Chondrocyte (in vitro differentiated cells): ENCODE data around the gene NPNT. TPM values are rescaled to one million over a fixed set of nuclear protein-coding genes. Genes with fewer than 3 reads are reported as not detected.

Source experiments
- DNase-seq: peaks from one replicate; pipeline ENCODE4 v3.0.0; 2021; ENCODE audit warnings: mixed read lengths, low spot score
- H3K27ac Mint-ChIP-seq: one replicate; pipeline ENCODE4 v1.8.0; 2021; ENCODE audit warnings: mild to moderate bottlenecking, moderate library complexity, mixed read lengths; ENCODE audit not compliant: unreplicated experiment
- H3K27me3 Mint-ChIP-seq: 2 replicates; pipeline ENCODE4 v1.8.0; 2021; ENCODE audit warnings: low read depth, mixed read lengths
- H3K36me3 Mint-ChIP-seq: 2 replicates; pipeline ENCODE4 v1.8.0; 2021; ENCODE audit warnings: low read depth, mixed read lengths
- H3K4me1 Mint-ChIP-seq: 2 replicates; pipeline ENCODE4 v1.8.0; 2021; ENCODE audit warnings: low read depth, mild to moderate bottlenecking, mixed read lengths
- H3K4me3 Mint-ChIP-seq: one replicate; pipeline ENCODE4 v1.8.0; 2021; ENCODE audit warnings: mild to moderate bottlenecking, moderate library complexity, mixed read lengths; ENCODE audit not compliant: unreplicated experiment
- H3K9me3 Mint-ChIP-seq: 2 replicates; pipeline ENCODE4 v1.8.0; 2021; ENCODE audit warnings: low read depth, mixed read lengths
- total RNA-seq: library from RNA; stranded (reverse); gene quantifications from 3 replicates; pipeline ENCODE4 v1.2.1, GENCODE V29; 2021
- TF ChIP-seq, protein P1 (sequence below): fragments of 200-600 bp; sonication (generic); IDR thresholded peaks from 2 replicates; pipeline ENCODE4 v1.5.0; 2021; ENCODE audit warnings: antibody characterized with exemption, mild to moderate bottlenecking, moderate library complexity

Gene NPNT
- total RNA-seq, 1 donor from 2014 or later: 2.8 TPM

DNA sequence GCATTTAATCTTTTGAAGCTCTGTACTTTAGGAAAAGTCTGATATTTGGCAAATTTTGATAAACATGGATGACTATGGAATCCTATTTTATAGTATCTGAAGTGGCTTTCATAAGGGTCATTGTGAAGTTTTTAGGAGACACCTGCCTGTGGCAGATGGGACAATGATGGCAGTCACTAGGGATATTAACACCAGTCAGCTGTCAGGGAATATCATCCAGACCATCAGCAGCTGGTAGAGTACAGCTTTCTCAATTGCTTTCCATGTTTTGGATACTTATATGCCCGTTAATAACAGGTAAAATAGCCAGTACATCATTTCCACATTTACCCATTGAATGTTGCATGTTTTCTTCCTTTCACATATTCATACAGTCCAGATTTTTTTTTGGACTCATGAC lies 39.1 kb downstream of the NPNT start:
- TF ChIP-seq, protein P1, sequence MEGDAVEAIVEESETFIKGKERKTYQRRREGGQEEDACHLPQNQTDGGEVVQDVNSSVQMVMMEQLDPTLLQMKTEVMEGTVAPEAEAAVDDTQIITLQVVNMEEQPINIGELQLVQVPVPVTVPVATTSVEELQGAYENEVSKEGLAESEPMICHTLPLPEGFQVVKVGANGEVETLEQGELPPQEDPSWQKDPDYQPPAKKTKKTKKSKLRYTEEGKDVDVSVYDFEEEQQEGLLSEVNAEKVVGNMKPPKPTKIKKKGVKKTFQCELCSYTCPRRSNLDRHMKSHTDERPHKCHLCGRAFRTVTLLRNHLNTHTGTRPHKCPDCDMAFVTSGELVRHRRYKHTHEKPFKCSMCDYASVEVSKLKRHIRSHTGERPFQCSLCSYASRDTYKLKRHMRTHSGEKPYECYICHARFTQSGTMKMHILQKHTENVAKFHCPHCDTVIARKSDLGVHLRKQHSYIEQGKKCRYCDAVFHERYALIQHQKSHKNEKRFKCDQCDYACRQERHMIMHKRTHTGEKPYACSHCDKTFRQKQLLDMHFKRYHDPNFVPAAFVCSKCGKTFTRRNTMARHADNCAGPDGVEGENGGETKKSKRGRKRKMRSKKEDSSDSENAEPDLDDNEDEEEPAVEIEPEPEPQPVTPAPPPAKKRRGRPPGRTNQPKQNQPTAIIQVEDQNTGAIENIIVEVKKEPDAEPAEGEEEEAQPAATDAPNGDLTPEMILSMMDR: no peak

DNA sequence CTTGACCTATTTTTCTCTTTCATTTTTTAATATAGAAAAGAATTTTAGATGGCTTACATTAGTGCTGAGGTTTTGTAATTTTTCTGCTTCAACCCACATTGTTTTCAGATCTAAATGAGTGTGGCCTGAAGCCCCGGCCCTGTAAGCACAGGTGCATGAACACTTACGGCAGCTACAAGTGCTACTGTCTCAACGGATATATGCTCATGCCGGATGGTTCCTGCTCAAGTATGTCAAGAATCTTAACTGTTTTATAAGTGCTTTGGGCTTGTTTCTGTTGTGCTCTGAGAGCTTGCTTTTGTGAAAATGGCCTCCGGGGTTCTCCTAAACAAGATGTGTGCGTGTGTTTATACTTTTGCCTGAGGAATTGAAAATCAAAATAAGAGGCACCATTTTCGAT lies 41.6 kb downstream of the NPNT start:
- no peaks in the 10 kb centered on the region for H3K9me3 Mint-ChIP-seq
- H3K27ac Mint-ChIP-seq: no peak overlapping the region
- H3K4me3 Mint-ChIP-seq: no peak overlapping the region
- no peaks in the 10 kb centered on the region for H3K36me3 Mint-ChIP-seq
- H3K27me3 Mint-ChIP-seq: peaks cover 15% of the 10 kb centered on the region
- no peak for DNase-seq
- no peaks in the 10 kb centered on the region for H3K4me1 Mint-ChIP-seq
- TF ChIP-seq, protein P1: no peak

More for the DNA sequence above, 39.1 kb downstream of the NPNT start:
- Mint-ChIP-seq H3K4me3 (no peak overlapping the region), H3K27me3 (peaks cover 22% of the 10 kb centered on the region), H3K36me3 (no peaks in the 10 kb centered on the region), H3K4me1 (peaks cover 4% of the 10 kb centered on the region), H3K9me3 (no peaks in the 10 kb centered on the region), H3K27ac (no peak overlapping the region)
- no peak for DNase-seq

DNA sequence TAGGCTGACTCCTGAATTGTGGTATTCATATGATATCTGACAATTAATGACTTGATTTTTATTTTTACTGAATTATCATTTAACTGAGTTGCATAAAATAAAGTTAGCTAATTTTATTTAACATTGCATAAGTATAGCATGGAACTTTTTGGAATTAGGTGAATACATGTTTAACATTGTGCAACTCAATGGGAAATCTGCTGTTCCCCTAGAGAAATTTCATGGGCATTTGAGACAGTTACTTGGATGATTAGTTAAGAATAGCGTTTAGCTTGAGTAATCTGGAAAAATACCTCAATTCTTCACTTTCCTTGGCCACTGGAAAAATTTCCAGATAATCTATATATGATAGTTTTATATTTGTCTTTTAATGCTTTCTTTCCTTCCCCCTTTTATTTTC lies 42.5 kb downstream of the NPNT start:
- H3K9me3 Mint-ChIP-seq: no peaks in the 10 kb centered on the region
- DNase-seq: no peak
- TF ChIP-seq, protein P1: no peak
- no peaks in the 10 kb centered on the region for H3K4me1 Mint-ChIP-seq
- H3K36me3 Mint-ChIP-seq: no peaks in the 10 kb centered on the region
- H3K27me3 Mint-ChIP-seq: peaks cover 12% of the 10 kb centered on the region
- no peak overlapping the region for H3K27ac Mint-ChIP-seq
- H3K4me3 Mint-ChIP-seq: no peak overlapping the region

DNA sequence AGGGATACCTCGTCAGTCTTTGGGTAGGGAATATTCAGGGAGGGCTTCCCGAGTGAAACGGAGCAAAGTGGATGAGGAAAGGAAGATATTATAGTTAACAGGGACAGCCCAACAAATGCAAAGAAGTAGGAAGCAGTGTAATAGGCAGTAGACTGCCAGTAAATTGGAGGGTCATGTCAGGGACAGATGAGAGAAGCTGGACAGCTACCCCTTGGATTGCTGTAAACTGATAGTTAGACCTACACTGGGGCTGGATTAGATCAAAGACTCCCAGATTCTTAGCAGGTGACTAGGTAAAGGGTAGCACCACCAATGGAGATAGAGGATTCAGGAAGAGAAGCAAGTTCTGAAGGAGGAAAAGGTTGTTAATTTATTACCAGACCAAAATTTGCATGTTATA lies 48.0 kb downstream of the NPNT start:
- TF ChIP-seq, protein P1: no peak
- Mint-ChIP-seq H3K27ac (no peak overlapping the region), H3K36me3 (peaks cover 6% of the 10 kb centered on the region), H3K27me3 (peaks cover 2% of the 10 kb centered on the region), H3K4me3 (no peak overlapping the region), H3K4me1 (peaks cover 17% of the 10 kb centered on the region), H3K9me3 (peaks cover 11% of the 10 kb centered on the region)
- DNase-seq: no peak

DNA sequence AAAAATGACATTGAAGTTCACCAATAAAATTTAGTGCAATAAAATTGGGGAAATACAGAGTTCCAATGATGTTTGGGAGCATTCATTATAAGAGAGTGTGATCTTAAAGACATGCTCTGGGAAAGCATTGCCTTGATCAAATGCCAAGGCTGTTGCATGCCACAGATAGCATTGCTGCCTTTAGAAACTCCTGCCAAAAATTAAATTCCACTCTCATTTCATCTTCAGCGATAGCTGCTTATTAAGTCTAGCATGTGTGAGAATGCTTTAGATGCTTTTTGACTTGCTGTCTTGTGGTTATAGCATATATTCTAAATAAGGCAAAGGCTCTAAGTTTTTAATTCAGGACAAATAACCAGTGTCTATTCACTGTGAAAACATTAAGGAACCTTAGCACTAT lies 49.3 kb downstream of the NPNT start:
- DNase-seq: no peak
- Mint-ChIP-seq H3K4me3 (no peak overlapping the region), H3K27ac (no peak overlapping the region), H3K9me3 (peaks cover 11% of the 10 kb centered on the region), H3K36me3 (peaks cover 6% of the 10 kb centered on the region), H3K27me3 (no peaks in the 10 kb centered on the region), H3K4me1 (peaks cover 17% of the 10 kb centered on the region)
- TF ChIP-seq, protein P1: no peak
